Measurements from ENCODE around the gene AXL. TPM values are rescaled to one million over a fixed set of nuclear protein-coding genes. Genes with fewer than 3 reads are reported as not detected.
A peak's percentile ranks its signal among the peaks of the same experiment; 100 is the strongest.
"Not testable (repeated sequence)": the region's sequence is repeated elsewhere in the genome, so short reads cannot be mapped to it uniquely, and the experiment has no call there.

The AXL gene
- total and polyA plus RNA-seq, 7 donors: 3.3 to 13.6 (median 8.4) TPM

DNA sequence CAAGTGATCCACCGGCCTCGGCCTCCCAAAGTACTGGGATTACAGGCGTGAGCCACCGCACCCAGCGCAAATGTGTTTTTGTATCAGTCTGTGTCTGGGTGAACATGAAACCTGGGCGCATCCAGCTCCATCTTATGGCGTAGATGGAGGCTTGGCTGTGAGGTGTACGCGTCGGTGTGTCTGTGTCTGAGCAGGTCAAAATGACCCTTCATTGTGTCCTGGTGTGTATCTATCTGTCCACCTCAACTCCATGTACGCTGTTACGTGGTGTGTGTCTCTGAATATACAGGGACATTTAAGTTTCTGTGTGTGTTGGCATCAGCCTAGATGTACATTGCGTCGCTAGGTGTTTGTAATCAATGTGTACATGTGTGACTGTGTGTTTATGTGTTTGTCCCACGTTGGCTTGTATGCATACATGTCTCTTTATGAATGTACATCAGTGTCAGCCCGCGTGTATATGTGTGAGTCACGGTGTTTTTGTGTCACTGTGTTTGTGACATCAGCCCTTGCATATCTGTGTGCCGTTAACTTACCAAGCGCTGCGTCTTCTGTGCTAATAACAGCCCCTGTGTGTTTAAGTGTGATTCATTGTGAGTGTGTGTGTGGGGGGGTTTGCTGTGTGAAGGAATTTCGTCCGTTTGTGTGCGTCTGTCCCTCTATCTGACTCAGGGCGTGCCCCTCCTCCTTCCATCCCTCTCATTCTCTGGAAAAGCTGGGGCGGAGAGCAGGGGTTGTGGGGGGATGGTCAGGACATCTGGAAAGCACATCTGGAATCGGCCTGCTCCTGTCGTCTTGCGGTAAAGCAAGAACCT, 6.4 kb downstream of the AXL start:
- WGBS, 3 donors: 53 to 58% (median 54%) methylated on average over 29 of the region's 29 CpGs
- TF ChIP-seq, protein P1, sequence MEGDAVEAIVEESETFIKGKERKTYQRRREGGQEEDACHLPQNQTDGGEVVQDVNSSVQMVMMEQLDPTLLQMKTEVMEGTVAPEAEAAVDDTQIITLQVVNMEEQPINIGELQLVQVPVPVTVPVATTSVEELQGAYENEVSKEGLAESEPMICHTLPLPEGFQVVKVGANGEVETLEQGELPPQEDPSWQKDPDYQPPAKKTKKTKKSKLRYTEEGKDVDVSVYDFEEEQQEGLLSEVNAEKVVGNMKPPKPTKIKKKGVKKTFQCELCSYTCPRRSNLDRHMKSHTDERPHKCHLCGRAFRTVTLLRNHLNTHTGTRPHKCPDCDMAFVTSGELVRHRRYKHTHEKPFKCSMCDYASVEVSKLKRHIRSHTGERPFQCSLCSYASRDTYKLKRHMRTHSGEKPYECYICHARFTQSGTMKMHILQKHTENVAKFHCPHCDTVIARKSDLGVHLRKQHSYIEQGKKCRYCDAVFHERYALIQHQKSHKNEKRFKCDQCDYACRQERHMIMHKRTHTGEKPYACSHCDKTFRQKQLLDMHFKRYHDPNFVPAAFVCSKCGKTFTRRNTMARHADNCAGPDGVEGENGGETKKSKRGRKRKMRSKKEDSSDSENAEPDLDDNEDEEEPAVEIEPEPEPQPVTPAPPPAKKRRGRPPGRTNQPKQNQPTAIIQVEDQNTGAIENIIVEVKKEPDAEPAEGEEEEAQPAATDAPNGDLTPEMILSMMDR (IDR thresholded peaks at IDR 0.05): no peak
- peak overlapping the region; percentile 62 for H3K4me3 ChIP-seq
- H3K4me1 ChIP-seq: no peaks in the 10 kb centered on the region
- peaks cover 0 to 56% (median 2%) of the 10 kb centered on the region in 3 donors for H3K27me3 ChIP-seq (ENCODE audit: insufficient read depth in 3 of 3, low read length in 2 of 3)
- DNase-seq (peak; percentile 79 to 80), ATAC-seq (peak; percentile 64 to 81 (median 72))
- H3K36me3 ChIP-seq (ENCODE audit: insufficient read depth in 1 of 2, low read depth in 1 of 2): no peaks in the 10 kb centered on the region
- no peaks in the 10 kb centered on the region for H3K9me3 ChIP-seq
- peak overlapping the region; percentile 46 for H3K27ac ChIP-seq
- intact Hi-C loops (cut with DNase I): loop anchor here in 1 of 2 donors (5.0 kb wide), 1 partner anchor 37 kb away; the partner anchor contains the start of gene HNRNPUL1

DNA sequence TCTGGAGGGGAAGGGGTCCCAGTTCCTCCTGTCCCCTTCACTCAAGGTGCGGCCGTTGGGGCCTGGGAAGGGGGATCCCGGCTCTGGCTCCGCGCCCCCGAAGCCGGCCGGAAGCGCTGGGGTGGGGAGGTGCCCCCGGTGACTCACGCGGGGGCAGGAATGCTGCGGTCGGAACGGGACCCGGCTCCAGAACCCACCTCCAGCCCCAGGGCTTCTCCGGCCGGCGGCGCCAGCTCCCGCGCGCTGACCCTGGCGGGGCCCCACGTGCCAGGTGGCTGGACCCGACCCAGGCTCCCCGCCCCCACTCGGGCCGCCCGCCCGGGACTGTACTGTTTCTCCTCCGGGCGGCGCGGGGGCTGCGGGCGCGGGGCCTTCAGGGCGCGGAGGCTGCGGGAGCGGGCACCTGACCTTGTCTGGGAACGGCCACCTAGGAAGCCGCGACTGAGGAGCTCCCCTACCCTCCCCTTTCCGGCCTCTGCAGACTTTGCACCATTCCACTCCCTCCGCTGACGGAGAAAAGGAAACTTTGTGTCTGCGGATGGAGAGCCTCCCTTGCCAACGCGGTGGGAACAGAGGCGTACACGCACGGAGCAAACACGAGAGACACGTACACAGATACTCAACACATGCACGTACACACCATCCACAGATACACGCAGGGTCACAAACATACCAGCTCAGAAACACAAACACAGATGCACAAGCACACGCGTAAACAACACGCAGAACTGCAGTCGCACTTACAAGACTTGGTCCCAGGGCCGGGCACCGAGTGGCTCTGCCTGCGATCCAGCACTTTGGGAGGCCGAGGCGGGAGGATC, 7.2 kb downstream of the AXL start:
- Histone ChIP-seq H3K36me3 (ENCODE audit: insufficient read depth in 1 of 2, low read depth in 1 of 2) (no peaks in the 10 kb centered on the region), H3K4me1 (no peaks in the 10 kb centered on the region), H3K27me3 (ENCODE audit: insufficient read depth in 3 of 3, low read length in 2 of 3) (peaks cover 0 to 53% (median 0%) of the 10 kb centered on the region in 3 donors), H3K27ac (peak overlapping the region; percentile 46), H3K9me3 (no peaks in the 10 kb centered on the region), H3K4me3 (peak overlapping the region; percentile 62)
- 2 to 5% (median 4%) methylated on average over 45 to 67 of the region's 67 CpGs for WGBS, 3 donors
- TF ChIP-seq, protein P1 (IDR thresholded peaks at IDR 0.05): no peak
- DNase-seq (peak; percentile 79 to 83), ATAC-seq (peak; percentile 76 to 90 (median 84))
- intact Hi-C loops (cut with DNase I): loop anchor here in 1 of 2 donors (5.0 kb wide), 1 partner anchor 36 kb away; the partner anchor contains the start of gene HNRNPUL1

DNA sequence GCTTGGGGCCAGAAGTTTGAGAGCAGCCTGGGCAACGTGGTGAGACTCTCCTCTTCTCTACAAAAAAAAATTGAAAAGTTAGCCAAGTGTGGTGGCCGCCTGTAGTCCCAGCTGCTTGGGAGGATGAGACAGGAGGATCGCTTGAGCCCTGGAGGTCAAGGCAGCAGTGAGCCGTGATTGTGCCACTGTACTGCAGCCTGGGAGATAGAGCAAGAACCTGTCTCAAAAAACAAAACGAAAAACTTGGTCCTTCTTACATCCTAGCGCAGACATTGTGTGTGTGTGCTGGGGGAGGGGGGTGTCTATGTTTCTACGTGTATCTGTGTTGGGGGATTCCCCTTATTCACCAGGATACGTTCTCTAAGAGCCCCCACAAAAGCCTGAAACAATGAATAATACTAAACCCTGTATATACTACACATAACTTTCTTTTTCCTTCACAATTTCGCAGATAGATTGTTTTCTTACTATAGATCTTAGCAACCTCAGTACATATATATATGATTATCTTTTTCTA, 7.9 kb downstream of the AXL start:
- TF ChIP-seq, protein P1 (IDR thresholded peaks at IDR 0.05): no peak
- ATAC-seq: no peak
- H3K4me3 ChIP-seq: peak overlapping the region; percentile 62
- intact Hi-C loops (cut with DNase I): loop anchor here in 1 of 2 donors (5.0 kb wide), 1 partner anchor 35 kb away; the partner anchor contains the start of gene HNRNPUL1
- no peak for DNase-seq
- 55 to 66% (median 60%) methylated on average over 9 of the region's 9 CpGs for WGBS, 3 donors
- peaks cover 0 to 48% (median 0%) of the 10 kb centered on the region in 3 donors for H3K27me3 ChIP-seq (ENCODE audit: insufficient read depth in 3 of 3, low read length in 2 of 3)
- H3K27ac ChIP-seq: peak overlapping the region; percentile 46
- H3K9me3 ChIP-seq: no peaks in the 10 kb centered on the region
- no peaks in the 10 kb centered on the region for H3K4me1 ChIP-seq
- H3K36me3 ChIP-seq (ENCODE audit: insufficient read depth in 1 of 2, low read depth in 1 of 2): no peaks in the 10 kb centered on the region

DNA sequence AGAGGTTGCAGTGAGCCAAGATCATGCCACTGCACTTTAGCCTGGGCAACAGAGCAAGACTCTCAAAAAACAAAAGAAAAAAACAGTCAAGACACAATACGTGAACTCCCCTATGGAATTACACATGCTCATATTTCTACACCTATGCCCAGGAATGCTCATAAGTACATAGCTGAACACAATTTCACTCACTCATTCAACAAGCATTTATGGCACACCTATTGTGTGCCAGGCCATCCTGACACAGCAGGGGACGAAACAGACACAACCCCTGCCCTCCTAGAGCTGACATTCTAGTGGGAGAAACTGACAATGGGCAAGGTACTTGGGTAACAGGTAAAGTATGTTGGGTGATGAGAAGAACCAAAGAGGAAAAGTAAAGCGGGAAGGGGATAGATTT, 9.5 kb downstream of the AXL start:
- TF ChIP-seq, protein P1 (IDR thresholded peaks at IDR 0.05): no peak
- no peak overlapping the region for H3K27ac ChIP-seq
- peaks cover 0 to 40% (median 0%) of the 10 kb centered on the region in 3 donors for H3K27me3 ChIP-seq (ENCODE audit: insufficient read depth in 3 of 3, low read length in 2 of 3)
- no peaks in the 10 kb centered on the region for H3K9me3 ChIP-seq
- no peaks in the 10 kb centered on the region for H3K4me1 ChIP-seq
- no peak for ATAC-seq
- WGBS, 3 donors: 78 to 87% (median 86%) methylated on average over 3 of the region's 3 CpGs
- intact Hi-C loops (cut with DNase I): loop anchor here in 1 of 2 donors (5.0 kb wide), 1 partner anchor 34 kb away; the partner anchor contains the start of gene HNRNPUL1
- no peak for DNase-seq
- no peak overlapping the region for H3K4me3 ChIP-seq
- no peaks in the 10 kb centered on the region for H3K36me3 ChIP-seq (ENCODE audit: insufficient read depth in 1 of 2, low read depth in 1 of 2)

DNA sequence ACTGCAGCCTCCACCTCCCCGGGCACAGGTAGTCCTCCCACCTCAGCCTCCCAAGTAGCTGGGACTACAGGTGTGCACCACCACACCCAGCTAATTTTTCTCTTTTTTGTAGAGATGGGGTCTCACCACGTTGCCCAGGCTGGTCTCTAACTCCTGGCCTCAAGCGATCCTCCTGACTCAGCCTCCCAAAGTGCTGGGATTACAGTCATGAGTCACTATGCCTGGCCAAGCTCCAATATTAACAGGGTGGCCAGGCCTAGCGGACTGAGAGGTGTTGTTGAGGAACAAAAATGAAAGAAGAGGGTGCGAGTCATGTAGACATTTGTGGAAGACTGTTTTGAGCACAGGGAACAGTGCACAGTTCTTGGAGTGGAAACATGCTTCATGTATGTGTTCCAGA, 10.3 kb downstream of the AXL start:
- H3K4me1 ChIP-seq; H3K27ac ChIP-seq; H3K36me3 ChIP-seq (ENCODE audit: insufficient read depth in 1 of 2, low read depth in 1 of 2); H3K4me3 ChIP-seq; H3K9me3 ChIP-seq; DNase-seq; ATAC-seq: not testable (repeated sequence)
- H3K27me3 ChIP-seq (ENCODE audit: insufficient read depth in 3 of 3, low read length in 2 of 3): peaks cover 0 to 40% (median 0%) of the 10 kb centered on the region in 3 donors
- intact Hi-C loops (cut with DNase I): loop anchor here in 1 of 2 donors (5.0 kb wide), 1 partner anchor 33 kb away; the partner anchor contains the start of gene HNRNPUL1
- WGBS, 3 donors: 86 to 92% (median 90%) methylated on average over 5 of the region's 5 CpGs

Measured in psoas muscle (tissue), 8 donors.